GM10248 (cell line): ENCODE results near the gene PTPRN2.

Experiments used
- CTCF ChIA-PET: fragments of 300-600 bp; sonication (Branson Sonifier 250); formaldehyde crosslinking; extraction: SDS; loops from one replicate; lab custom pipeline; 2021; ENCODE audit warnings: antibody characterized with exemption; lab: Yijun Ruan, JAX
- POLR2A ChIA-PET: fragments of 350-650 bp; sonication (Branson Sonifier 250); formaldehyde crosslinking; extraction: SDS; loops from one replicate; lab custom pipeline; 2020; ENCODE audit warnings: antibody characterized with exemption; lab: Yijun Ruan, JAX
- DNase-seq: peaks from one replicate; pipeline ENCODE4 v3.0.0; 2012; ENCODE audit errors: extremely low spot score
- CTCF ChIP-seq: IDR thresholded peaks from 2 replicates; pipeline ENCODE4 v1.5.1; 2012; ENCODE audit warnings: mild to moderate bottlenecking, low read depth; ENCODE audit errors: extremely low read depth, missing control alignments, control extremely low read depth

The PTPRN2 gene

GRCh38 chr7:158564663-158565035 is 23.0 kb downstream of the PTPRN2 start:
- no peak for TF ChIP-seq CTCF
- CTCF ChIA-PET: no interaction called here
- POLR2A ChIA-PET: no interaction called here
- DNase-seq: no peak

GRCh38 chr7:158563911-158564662 is 23.5 kb downstream of the PTPRN2 start:
- TF ChIP-seq CTCF: no peak
- CTCF ChIA-PET: no interaction called here
- DNase-seq: no peak
- POLR2A ChIA-PET: no interaction called here

- ChIA-PET POLR2A (no interaction called here), CTCF (no interaction called here)
- no peak for TF ChIP-seq CTCF
- DNase-seq: no peak
Measured at GRCh38 chr7:158563051-158563450, 24.6 kb downstream of the PTPRN2 start.

GRCh38 chr7:158562517-158562916 is 25.1 kb downstream of the PTPRN2 start:
- POLR2A ChIA-PET: no interaction called here
- no peak for DNase-seq
- no peak for TF ChIP-seq CTCF
- CTCF ChIA-PET: no interaction called here

- POLR2A ChIA-PET: no interaction called here
- TF ChIP-seq CTCF: no peak
- CTCF ChIA-PET: no interaction called here
- no peak for DNase-seq
Measured at GRCh38 chr7:158561659-158562058, 26.0 kb downstream of the PTPRN2 start.

- no peak for DNase-seq
- no peak for TF ChIP-seq CTCF
- ChIA-PET CTCF (no interaction called here), POLR2A (no interaction called here)
Measured at GRCh38 chr7:158560386-158560785, 27.2 kb downstream of the PTPRN2 start.

GRCh38 chr7:158559356-158559755 is 28.3 kb downstream of the PTPRN2 start:
- no peak for DNase-seq
- POLR2A ChIA-PET: no interaction called here
- no peak for TF ChIP-seq CTCF
- CTCF ChIA-PET: no interaction called here
